Stimulated activated CD8-positive, alpha-beta memory T cell treated with anti-CD3 and anti-CD28 coated beads, Interleukin-7, amount 100 ng/mL, for 4 hours (primary cell): ENCODE measurements around the gene UTP25.

Experiments
- DNase-seq, 2 donors: peaks; one replicate each; pipeline ENCODE4 v3.0.0-alpha.2; 2020; ENCODE audit warnings: low read depth in 2 of 2

UTP25 gene

DNA sequence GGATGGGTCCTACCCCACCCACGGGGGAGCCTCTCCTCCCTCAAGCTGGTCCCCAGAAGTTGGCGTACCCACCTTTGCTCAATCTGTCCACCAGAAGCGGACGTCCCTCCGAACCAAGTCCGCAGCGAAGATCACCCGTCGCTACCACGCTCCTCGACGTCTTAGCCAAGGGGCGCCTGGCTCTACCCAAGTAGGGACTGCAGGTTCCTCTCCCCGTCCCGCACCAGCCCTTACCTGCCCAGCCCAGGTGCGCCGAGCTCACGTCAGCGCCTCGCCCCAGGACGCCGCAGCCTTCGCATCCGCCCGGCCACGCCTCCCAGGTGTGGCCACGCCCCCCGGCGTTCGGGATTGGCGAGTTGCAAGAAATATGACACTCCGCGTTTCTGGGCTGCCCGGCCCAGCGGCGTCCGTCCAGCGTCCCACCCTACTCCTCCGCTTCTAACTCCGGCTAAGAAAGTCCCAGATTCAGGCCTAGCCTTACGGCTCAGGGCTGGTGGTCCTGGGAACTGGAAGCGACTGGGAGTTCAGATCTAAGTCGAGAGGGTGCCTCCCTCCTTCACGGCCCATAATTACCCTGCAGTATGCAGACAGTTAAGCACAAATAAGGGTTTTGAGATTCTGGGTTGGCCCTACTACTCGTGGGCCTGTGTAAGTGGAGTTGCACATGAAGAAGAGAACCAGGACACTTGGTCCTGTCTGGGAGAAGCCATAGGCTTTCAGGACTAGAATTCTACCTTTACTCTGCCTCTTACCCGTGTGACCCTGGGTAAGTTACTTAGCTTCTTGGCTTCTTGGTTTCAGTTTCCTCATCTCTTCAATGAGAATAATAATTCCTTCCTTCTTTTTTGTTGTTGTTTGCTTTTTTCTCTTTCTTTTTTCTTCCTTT is 21.7 kb upstream of the UTP25 start, which contains the start of gene IRF6:
TSS of gene IRF6 (minus strand) at position 268 of the 886 bp plus-strand sequence. CDS start 4,729 bp downstream, outside the sequence.
- DNase-seq, result peak; percentile 41 to 68

DNA sequence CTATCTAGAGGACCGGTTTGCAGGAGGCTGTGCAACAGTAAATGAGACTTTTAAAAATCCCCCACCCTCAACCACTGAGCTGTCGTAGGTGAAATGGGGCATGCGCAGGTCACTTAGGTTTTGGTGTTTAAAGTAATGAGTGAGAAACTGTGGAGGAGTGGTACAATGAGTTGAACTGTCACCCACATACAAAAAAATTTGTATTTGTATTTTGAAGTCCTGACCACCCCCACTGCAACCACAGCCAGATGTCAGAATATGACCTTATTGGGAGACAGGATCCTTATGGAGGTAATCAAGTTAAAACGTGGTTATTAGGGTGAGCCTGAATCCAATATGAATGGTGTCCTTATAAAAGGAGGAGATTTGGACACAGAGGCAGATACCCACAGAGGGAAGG is 20.3 kb upstream of the UTP25 start:
- DNase-seq, result no peak

DNA sequence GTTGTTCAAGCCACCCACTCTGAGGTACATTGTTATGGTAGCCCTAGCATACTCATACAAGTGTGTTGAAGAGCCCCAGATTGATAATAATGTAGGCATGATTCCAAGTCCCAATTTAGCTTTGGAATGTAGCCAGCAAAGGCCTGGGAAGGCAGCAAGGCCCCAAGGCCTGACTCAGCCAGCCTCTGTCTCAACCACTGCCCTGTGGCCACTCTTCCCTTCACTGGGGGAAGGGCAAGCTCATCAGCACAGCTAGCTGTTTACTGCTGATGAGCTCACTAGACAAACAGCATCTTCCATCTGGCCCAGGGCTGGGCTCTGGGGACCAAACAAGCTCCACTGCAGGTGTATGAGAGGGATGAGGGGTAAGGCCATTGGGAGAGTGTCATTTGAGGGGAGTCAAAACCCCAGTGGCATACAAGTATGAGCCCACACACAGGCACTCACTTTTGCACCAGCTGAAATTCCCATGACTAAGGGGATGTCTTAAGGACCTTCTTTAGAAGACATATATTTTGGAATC is 19.7 kb upstream of the UTP25 start:
- DNase-seq, result no peak

DNA sequence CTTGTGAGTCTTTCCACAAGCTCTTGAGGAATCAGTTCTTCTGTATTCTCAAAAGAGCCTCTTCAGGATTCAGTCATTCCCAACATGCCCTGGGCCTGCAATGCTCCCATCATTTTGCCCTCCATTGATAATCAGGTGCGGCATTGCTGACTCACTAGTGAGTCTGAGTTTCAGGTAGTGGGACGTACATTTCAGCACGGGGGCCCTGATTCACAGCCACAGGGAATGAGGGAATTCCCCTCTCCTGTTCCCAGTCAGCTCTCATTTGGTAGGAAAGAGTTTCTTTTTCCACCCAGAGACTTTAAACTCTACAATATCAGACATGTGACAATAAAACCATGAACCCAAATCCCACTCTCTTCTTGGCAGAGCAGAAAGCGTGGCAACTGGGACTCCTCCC is 18.2 kb upstream of the UTP25 start:
- no peak for DNase-seq

DNA sequence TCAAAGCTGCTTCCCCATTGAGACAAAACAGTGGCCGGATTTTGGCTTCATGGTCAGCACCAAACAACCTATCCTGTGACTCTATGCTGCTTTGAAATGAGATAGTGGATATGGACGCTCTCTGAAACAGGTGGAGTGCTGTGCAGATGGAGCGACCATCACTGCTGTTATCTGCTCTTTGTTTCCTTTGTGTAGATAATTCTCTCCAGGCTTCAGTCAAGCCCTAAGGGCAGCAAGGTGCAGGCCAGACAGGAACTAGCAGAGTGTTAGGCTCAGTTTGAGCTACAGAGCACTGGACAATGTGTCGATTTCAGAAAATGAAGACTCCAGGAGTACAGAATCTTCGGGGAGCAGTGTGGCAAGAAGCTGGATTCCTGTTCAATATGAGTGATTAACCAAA is 17.0 kb upstream of the UTP25 start:
- DNase-seq, result no peak

DNA sequence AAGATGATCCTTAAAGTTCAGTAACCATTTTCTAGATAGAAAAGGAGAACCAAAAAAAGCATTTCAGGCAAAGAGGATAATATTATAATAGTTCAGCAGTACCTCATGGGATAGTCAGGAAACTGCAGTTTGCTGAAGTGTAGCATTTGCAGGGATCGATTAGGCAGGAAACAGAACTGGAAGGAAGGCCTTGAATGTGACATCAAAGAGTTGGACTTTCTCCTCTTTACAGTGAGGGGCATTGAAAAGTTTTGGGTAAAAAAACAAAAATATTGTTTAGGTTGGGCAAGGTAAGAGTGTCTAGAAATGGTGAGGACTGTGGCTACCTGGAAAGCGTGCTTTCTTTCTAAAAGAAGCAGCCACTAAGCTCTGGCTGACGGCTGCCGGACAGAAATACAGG is 13.9 kb upstream of the UTP25 start:
- no peak for DNase-seq

DNA sequence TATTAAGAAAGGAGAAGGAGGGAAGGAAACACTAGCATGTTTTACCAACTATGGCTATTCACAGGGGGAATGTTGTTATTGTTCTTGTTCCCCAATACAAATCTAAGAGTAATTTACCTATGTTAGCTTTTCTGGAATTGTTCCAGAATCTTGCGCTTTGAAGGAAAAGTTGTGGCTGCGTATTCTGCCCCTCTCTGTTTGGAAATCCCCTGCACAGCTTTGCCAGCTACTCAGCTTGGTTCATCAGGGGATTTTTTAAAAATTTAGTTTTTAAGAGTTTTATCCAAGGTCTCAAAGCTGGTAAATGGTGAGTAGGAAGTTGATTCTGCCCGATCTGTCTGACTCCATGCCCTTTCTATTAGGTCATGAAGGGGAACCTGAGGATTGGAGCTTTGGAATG is 12.3 kb upstream of the UTP25 start:
- no peak for DNase-seq

DNA sequence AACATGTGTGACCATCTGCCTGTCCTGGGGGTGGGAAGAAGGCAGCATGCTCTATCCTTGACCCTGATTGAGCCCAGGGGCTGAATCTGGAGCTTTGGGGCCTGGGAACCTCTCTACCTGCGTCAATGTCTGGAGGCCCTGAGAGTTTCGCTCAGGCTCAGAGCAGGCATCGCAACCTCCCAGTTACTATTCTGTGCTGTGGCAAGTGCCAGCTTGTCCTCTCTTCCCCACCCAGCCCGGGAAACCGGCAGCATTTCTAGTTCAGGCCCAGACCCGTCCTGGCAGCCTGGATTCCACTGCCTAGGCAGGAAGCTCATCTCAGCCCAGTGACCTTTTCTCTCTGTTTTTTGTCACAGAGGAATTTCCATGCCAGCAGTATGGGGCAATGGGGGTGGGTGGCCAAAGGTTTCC is 11.8 kb upstream of the UTP25 start:
- DNase-seq, result no peak

DNA sequence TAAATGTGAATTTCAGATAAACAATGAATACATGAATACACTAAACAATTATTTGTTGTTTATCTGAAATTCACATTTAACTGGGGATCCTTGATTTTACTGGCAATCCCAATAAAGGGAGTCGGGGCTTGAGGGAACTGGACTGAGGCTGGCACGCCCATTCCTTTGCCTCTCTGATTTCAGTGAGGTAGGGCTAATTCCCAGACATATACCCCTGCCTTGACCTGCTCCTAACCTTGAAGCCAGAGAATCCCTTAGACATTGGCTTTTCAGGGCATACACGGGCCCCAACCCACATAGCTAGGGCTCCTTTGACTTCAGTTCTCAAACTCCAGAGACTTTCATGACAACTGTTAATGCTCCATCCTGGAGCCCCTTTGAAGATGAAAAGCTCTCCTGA is 10.8 kb upstream of the UTP25 start:
- no peak for DNase-seq

DNA sequence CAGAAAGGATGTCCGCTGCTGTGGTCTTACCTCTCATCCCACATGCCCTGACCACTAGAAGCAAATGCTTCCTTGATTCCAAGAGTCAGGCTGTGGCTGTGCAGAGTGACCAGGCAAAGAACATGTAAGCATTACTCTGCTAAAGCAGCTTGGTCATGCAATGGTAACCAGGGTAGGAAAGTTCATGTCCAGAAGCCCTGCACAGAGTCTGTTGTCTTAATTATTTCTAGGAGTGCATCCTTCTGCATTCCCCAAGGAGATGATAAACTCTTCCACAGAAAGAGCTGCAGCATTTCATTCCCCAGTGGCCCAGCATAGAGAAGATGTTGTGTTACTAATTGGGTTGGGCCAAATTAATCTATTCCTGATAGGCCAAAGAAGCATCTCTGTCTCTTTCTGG is 10.1 kb upstream of the UTP25 start:
- no peak for DNase-seq

DNA sequence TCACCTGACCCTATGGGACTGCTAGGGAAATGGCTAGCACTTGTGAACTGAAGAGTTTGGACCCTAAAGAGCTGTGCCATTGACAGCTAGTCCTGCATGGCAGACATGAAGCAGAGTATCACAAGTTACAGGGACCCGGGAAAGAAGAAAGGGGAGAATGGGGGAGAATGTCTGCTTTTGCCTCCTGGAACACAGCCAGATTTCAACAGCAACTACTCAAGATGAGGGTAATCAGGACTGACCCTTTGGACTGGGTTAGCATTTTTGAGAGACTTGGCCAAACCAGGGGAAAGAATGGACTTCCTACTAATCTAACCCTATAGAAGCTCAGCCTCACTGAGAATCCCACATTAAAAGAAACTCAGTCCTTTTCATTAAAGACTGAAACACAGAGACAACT is 8.7 kb upstream of the UTP25 start:
- no peak for DNase-seq

DNA sequence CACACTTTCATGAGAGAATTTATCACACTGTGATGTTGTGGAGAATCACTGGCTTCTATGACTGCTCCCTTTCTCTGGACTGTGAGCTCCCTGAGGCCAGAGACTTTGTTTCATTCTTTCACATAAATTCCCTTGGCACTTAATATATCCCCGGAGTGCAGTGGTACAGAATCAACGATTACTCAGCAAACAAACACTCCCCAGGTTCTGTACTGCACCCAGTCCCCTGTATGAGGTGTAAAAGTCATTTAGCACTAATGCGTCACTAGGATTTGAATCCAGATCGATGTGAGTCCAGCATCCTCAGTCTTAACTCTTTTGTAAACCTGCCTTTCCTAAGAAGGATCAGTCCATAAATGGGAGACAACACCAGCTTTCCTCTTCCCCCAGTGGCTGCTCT is 6.8 kb upstream of the UTP25 start:
- DNase-seq, result no peak

DNA sequence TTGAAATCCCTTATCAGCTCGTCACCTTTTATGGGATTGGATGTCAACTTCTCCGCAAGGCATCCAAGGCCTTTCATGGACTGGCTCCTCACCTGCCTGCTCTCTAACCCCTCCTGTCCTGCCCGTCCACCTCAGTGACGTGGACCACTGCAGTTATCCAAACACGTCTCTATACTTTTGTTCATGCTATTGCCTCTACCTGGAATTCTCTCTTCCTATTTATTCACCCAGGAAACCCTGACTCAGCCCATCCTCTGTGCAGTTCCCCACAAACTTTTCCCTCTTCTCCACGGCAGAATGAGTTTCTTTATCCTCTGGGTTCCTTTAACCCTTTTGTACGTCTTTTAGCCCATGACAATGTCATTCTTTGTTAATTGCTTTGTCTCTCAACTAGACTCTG is 5.1 kb upstream of the UTP25 start:
- DNase-seq, result no peak

DNA sequence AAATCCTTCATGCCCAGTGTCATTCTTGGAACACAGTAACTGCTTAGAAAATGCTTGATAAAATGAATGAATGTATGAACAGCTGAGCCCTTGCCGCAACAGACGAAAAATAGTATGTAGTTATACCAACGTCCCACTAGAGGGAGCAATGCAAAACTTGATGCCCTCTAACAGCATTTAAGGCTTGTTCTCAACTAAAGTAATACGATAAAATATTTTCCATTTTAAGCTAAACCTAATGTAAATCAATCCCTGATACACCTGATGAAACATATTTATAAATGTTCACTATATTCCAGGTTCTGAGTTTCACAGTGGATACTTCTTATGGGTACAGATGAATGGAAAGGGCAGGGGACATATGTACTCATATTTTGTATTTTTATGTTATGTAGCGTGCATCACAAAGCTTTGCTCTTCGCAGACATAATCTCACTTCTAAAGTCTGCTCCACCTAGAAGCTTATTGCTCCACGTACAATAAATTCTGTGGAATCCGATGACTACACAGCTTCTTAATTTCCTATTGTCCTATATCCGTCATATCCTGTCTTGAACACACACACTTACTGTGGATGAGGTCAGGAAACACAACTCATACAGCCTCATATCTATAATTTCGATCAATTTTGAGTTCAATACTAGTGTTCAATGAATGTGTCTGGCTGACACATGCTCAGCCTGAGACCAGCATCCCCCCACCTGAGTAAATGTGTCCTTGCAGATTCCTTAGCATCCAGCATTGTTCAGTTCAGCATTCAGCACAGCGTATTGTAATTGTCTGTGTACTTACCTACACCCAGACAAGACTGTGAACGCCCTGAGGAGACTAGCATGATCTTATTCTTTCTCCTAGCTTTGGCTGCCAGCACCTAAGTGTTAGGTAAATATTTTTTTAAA is 4.4 kb upstream of the UTP25 start:
- no peak for DNase-seq

DNA sequence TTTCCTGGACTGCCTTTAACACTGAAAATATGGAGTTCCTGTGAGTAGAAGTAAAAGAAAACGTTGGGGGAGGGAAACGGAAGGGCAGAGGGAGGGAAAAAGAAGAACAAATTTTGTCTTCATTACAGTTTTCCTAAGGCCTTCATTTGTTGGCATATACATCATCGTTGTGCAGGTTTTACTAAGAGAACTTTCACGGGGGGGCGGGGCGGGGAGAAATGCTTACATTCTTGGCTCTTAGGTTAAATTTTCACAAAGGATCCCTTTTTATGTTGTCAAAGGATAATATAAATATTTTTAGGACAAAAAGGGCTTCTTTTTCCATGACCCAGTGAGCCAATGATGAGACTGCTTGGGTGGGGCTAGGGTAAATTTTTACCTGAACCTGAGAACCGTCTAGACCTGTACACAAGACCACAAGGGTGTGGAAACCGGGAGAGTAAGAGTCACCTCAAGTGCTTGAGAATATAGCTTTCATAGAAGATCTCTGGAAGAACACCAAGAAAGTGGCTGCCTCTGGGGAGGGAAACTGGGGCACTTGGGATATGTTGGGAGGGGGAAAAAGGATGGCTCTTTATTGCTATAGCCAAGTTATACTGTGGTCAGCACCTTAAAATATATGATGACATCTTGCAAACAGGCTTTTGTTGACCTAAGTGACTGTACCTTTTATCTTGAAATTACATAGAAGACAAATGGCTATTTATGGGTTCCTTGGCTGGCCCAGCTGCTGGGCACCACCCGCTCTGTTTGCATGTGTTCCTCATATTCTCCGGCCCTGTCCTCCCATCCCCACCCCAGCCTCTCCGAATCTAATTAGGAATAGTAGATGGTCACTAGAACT is 2.0 kb upstream of the UTP25 start:
- no peak for DNase-seq

DNA sequence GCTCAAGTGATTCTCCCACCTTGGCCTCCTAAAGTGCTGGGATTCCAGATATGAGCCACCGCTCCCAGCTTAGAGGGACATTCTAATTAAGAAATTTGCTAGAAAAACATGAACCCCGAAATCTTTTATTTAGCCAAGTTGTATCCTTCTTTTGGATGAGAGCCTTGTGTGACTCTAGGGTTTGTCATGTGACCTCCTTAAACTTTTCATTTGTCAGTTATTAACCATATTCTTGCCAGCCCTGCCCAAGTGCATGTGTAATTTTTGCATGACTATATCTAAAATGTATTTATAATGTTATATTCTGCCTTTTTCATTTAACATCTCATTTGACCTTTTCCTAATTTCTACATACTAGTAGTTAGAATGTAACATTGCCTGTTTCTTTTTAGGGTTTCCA is 1.9 kb downstream of the UTP25 start:
- no peak for DNase-seq

DNA sequence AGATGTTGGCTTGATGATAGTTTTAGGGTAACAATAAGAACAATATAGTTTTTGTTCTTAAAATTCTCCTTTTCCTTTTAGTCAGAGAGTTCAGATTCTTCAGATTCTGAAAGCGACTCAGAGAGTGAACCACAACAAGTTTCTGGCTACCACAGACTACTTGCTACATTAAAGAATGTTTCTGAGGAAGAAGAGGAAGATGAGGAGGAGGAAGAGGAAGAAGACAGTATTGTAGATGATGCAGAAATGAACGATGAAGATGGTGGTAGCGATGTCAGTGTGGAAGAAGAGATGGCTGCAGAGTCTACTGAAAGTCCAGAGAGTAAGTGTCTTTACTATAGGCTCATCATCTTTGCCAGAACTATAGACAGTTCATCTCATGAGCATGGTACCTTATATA is 3.0 kb downstream of the UTP25 start:
- DNase-seq, result no peak

DNA sequence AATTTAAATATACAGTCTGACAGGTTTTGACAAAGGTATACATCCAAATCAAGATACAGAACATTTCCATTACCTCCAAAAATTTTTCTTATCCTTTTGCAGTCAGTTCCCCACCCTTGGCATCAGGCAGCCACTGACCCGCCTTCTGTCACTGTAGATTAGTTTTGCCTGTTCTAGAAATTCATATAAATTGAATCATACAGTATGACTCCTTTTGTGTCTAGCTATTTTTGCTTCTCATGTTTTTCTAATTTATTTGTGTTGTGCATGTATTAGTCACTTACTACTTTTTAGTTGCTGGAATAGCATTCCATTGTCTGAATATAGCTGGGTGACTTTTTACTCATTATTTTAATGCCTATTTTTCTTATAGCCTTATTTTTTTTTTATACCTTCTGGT is 3.8 kb downstream of the UTP25 start:
- DNase-seq, result no peak

DNA sequence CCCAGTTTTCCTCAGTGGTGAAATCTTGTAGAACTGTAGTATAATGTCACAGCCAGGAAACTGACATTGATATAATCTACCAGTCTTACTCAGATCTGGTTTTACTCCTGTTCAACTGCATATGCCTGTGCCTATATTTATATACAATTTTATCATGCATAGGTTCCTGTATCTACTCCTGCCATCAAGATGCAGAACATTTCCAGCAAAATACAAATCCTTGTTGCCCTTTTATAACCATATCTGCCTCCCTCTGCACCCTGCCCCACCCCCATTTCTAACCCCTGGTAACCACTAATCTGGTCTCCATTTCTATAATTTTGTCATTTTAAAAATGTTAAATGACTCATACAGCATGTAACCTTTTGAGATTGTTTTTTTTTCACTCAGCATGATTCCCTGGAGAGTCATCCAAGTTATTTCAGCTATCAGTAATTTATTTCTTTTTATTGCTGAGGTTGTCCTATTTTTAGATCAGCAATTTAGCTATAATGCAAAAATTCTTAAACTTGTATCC is 8.1 kb downstream of the UTP25 start:
- DNase-seq, result no peak

DNA sequence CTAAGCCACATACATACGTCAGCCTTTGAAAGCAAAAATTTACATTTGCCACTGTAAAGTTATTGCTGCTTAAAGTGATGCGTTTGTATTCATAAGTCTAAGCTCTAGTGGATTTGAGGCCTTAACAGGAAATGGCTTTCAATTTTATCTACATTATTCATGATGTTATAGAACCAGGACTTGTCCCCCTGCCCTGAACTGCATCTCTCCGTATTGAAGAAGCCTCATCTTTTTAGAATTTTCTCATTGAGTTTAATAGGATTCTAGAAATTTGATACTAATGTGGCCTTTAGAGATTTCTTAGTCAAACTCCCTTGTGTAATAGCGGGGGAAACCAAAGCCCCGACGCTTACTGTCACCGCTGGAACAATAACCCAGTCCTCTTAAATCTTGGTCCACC is 9.9 kb downstream of the UTP25 start:
- no peak for DNase-seq

DNA sequence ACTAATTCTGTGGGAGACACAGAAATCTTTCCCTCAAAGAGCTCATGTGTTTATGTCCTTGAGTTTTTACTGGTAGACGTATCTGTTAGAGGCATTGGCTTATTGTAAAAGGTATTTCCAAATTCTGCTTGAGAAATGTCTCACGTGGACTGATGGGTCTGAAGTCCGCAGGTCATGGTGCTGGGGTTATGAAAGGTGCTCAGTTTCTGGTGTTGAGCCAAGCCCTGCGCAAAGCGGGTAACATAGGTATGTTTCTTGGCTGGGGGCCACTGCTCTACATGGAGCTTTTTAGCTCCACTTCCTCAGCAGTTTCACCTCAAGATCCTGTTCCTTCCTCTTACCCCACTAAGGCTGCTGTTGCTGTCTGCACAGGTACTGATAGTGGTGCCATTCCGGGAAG is 10.8 kb downstream of the UTP25 start:
- DNase-seq, result no peak
